Urinary bladder (tissue), 4 donors: ENCODE results near the gene AADACL4. TPM values are rescaled to one million over a fixed set of nuclear protein-coding genes. Genes with fewer than 3 reads are reported as not detected.
"Not testable (repeated sequence)": the region's sequence is repeated elsewhere in the genome, so short reads cannot be mapped to it uniquely, and the experiment has no call there.

Experiments used
- DNase-seq: peaks from one replicate; pipeline ENCODE4 v3.0.0-alpha.2; 2015; ENCODE audit errors: extremely low spot score
- H3K27ac ChIP-seq: one replicate; pipeline ENCODE4 v1.5.1; 2013; ENCODE audit warnings: low read depth, mild to moderate bottlenecking, moderate library complexity
- H3K36me3 ChIP-seq: one replicate; pipeline ENCODE4 v1.6.1; 2013; ENCODE audit warnings: mild to moderate bottlenecking, moderate library complexity; ENCODE audit not compliant: insufficient read depth
- H3K4me1 ChIP-seq: one replicate; pipeline ENCODE4 v1.6.1; 2013; ENCODE audit warnings: mild to moderate bottlenecking, moderate library complexity; ENCODE audit not compliant: insufficient read depth
- H3K4me3 ChIP-seq: one replicate; pipeline ENCODE4 v1.5.1; 2013; ENCODE audit warnings: low read depth, low read length
- WGBS: extraction: QIAGEN DNeasy Blood & Tissue Kit; methylation state at CpG from one replicate; pipeline ENCODE4 v1.1.7; 2013; 5-methylcytosine and 5-hydroxymethylcytosine counted together
- polyA plus RNA-seq: library from polyadenylated mRNA; stranded (reverse); fragments of 200-250 nt; gene quantifications from one replicate; pipeline ENCODE4 v1.2.3, GENCODE V29; 2013
- total RNA-seq: library from RNA; depleted of rRNA; stranded (reverse); fragments of >200 nt; gene quantifications from one replicate; pipeline ENCODE4 v1.2.3, GENCODE V29; 2014
- donor health status: healthy with polysubstance abuse.
- donor health status: healthy.

The AADACL4 gene
- total and polyA plus RNA-seq, 2 donors, result 0.37 TPM; not detected in 1

DNA sequence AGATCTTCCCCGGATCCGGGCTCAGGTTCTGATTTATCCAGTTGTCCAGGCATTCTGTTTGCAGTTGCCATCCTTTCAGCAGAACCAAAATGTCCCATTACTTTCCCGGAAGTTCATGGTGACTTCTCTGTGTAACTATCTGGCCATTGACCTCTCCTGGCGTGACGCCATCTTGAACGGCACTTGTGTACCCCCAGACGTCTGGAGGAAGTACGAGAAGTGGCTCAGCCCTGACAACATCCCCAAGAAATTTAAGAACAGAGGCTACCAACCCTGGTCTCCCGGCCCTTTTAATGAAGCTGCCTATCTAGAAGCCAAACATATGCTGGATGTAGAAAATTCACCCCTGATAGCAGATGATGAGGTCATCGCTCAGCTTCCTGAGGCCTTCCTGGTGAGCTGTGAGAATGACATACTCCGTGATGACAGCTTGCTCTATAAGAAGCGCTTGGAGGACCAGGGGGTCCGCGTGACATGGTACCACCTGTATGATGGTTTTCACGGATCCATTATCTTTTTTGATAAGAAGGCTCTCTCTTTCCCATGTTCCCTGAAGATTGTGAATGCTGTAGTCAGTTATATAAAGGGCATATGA, 22.4 kb downstream of the AADACL4 start:
- no peaks in the 10 kb centered on the region for H3K4me1 ChIP-seq
- no peak overlapping the region for H3K4me3 ChIP-seq
- WGBS, result 73% methylated on average over 15 of the region's 15 CpGs
- H3K36me3 ChIP-seq, result no peaks in the 10 kb centered on the region
- H3K27ac ChIP-seq, result no peak overlapping the region
- no peak for DNase-seq

GRCh38 chr1:12669529-12670068, 25.7 kb downstream of the AADACL4 start:
- DNase-seq, result no peak

DNA sequence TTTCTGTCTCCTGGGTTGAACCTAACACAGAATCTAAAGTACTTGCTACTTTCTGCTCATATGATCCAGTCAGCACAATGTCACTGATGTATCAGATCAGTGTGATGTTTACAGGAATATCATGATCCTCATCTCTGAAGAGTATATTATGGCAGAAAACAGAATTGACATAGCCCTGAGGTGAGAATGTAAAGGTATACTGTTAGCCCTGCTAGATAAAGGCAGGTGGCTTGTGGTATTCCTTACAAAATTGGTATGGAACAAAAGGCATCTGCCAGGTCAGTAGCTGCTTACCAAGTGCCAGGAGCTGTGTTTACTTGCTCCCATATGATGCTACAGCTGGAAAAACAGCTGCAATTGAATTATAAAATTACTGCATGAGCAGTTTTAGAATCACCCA, 30.5 kb downstream of the AADACL4 start:
- DNase-seq, result no peak
- no peak overlapping the region for H3K27ac ChIP-seq
- H3K4me1 ChIP-seq, result no peaks in the 10 kb centered on the region
- H3K4me3 ChIP-seq, result no peak overlapping the region
- no peaks in the 10 kb centered on the region for H3K36me3 ChIP-seq

More at GRCh38 chr1:12669529-12670068, 25.7 kb downstream of the AADACL4 start:
- H3K27ac ChIP-seq, result no peak overlapping the region
- no peak overlapping the region for H3K4me3 ChIP-seq
- 70% methylated on average over 3 of the region's 3 CpGs for WGBS
- no peaks in the 10 kb centered on the region for H3K4me1 ChIP-seq
- H3K36me3 ChIP-seq, result no peaks in the 10 kb centered on the region

DNA sequence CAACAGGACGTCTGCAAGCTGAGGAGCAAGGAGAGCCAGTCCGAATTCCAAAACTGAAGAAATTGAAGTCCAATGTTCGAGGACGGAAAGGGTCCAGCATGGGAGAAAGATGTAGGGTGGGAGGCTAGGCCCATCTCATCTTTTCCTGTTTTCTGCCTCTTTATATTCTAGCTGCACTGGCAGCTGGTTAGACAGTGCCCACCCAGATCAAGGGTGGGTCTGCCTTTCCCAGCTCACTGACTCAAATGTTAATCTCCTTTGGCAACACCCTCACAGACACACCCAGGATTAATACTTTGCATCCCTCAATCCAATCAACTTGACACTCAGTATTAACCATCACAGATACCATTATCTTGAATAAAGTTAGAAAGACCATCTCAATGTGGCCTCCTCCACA, 32.2 kb downstream of the AADACL4 start:
- WGBS, result 82% methylated on average over 4 of the region's 4 CpGs
- DNase-seq, H3K36me3 ChIP-seq, H3K27ac ChIP-seq, H3K4me3 ChIP-seq, H3K4me1 ChIP-seq: not testable (repeated sequence)

DNA sequence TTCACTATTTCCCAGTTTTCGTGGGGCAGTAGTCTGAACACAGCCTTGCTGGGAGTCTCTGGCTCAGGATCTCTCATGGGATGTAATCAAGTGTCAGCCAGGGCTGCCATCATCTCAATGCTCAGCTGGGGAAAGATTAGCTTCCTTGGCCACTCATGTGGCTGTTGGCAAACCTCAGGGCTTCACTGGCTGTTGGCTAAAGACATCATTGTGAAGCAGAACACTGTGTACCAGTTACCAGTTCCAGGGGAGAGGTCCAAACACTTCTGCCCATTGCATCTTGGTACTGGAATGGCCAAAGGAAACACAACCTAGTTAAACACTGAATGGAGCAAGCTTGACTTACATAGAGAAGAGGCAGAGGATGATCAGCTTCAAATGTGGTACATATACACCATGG, 33.7 kb downstream of the AADACL4 start:
- Histone ChIP-seq H3K4me1 (no peaks in the 10 kb centered on the region), H3K27ac (no peak overlapping the region), H3K4me3 (no peak overlapping the region), H3K36me3 (no peaks in the 10 kb centered on the region)
- 77% methylated on average over 1 of the region's 1 CpG for WGBS
- DNase-seq, result no peak

GRCh38 chr1:12678350-12678749, 34.5 kb downstream of the AADACL4 start:
- no peaks in the 10 kb centered on the region for H3K4me1 ChIP-seq
- no peaks in the 10 kb centered on the region for H3K36me3 ChIP-seq
- H3K27ac ChIP-seq, result no peak overlapping the region
- H3K4me3 ChIP-seq, result no peak overlapping the region
- no peak for DNase-seq
- 46% methylated on average over 2 of the region's 2 CpGs for WGBS

GRCh38 chr1:12678820-12679219, 34.9 kb downstream of the AADACL4 start:
- H3K36me3 ChIP-seq, result no peaks in the 10 kb centered on the region
- WGBS, result 93% methylated on average over 3 of the region's 3 CpGs
- no peak overlapping the region for H3K4me3 ChIP-seq
- no peak for DNase-seq
- H3K4me1 ChIP-seq, result no peaks in the 10 kb centered on the region
- no peak overlapping the region for H3K27ac ChIP-seq

- Histone ChIP-seq H3K36me3 (no peaks in the 10 kb centered on the region), H3K4me3 (no peak overlapping the region), H3K4me1 (no peaks in the 10 kb centered on the region), H3K27ac (no peak overlapping the region)
- DNase-seq, result no peak
- WGBS, result 59% methylated on average over 2 of the region's 2 CpGs
Measured at GRCh38 chr1:12690156-12690555, 46.3 kb downstream of the AADACL4 start.

DNA sequence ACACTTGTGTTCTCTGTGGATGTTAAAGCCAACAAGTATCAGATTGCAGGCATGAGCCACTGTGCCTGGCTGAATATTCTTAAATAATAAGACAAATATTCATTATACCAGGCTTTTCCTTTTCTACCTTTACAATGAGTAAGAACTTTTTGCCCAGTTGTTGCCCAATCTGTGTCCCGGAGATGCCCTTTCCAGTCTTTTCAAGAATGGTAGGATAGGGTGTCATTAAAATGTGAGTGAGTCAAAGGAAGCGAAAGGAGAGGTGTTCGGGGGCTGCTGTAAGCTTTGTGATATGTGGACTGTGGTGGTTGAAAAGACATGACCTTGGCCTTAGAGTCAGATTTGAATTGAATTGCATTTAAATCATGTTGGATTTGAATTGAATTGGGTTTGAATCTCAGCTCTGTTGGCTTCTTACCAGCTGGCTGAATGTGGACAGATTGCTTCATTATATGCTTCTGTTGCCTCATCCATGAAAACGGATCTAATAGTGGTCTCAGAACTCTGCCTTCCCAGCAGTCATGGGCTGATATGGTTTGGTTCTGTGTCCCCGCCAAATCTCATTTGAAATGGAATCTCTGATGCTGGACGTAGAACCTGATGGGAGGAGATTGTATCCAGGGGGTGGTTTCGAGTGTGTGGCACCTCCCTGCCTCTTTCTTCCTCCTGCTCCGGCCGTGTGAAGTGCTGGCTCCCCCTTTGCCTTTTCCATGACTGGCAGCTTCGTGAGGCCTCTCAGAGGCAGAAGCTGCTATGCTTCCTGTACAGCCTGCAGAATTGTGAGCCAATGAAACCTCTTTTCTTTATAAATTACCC, 49.3 kb downstream of the AADACL4 start:
- no peaks in the 10 kb centered on the region for H3K36me3 ChIP-seq
- no peak overlapping the region for H3K27ac ChIP-seq
- DNase-seq, result no peak
- 65% methylated on average over 10 of the region's 10 CpGs for WGBS
- no peak overlapping the region for H3K4me3 ChIP-seq
- no peaks in the 10 kb centered on the region for H3K4me1 ChIP-seq

DNA sequence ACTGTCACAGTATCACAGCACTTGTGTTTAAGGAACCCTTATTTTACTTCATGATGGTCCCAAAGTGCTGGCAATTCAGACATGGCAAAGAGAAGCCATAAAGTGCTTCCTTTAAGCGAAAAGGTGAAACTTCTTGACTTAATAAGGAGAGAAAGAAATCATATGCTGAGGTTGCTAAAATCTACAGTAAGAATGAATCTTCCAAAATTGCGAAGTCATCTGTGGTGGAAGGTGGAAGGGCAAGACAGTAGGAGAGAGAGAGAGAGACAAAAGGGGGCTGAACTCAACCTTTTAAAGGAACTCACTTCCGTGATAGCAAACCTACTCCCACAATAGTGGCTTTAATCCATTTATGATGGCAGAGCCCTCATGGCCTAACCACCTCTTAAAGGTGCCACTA, 52.8 kb downstream of the AADACL4 start:
- Histone ChIP-seq H3K36me3 (no peaks in the 10 kb centered on the region), H3K27ac (no peak overlapping the region), H3K4me3 (no peak overlapping the region), H3K4me1 (no peaks in the 10 kb centered on the region)
- 81% methylated on average over 3 of the region's 3 CpGs for WGBS
- DNase-seq, result no peak

DNA sequence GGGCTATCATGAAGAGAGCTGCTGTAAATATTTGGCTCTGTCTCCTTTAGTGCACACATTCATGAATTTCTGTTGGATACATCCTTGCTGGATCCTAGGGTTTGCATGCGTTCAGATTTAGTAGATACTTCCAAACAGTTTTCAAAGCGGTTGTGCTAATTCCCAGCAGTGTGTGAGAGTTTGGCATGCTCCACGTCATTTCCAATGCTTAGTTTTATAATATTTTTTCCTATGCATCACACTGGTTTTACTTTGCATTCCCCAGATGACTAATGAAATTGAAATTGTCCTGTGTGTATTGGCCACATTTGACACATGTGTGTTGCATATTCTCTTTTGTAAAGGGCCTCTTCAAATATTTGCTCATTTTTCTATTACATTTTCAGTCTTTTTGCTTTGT, 53.5 kb downstream of the AADACL4 start:
- H3K4me1 ChIP-seq, result no peaks in the 10 kb centered on the region
- no peak overlapping the region for H3K27ac ChIP-seq
- 78% methylated on average over 3 of the region's 3 CpGs for WGBS
- H3K4me3 ChIP-seq, result no peak overlapping the region
- H3K36me3 ChIP-seq, result no peaks in the 10 kb centered on the region
- DNase-seq, result no peak

DNA sequence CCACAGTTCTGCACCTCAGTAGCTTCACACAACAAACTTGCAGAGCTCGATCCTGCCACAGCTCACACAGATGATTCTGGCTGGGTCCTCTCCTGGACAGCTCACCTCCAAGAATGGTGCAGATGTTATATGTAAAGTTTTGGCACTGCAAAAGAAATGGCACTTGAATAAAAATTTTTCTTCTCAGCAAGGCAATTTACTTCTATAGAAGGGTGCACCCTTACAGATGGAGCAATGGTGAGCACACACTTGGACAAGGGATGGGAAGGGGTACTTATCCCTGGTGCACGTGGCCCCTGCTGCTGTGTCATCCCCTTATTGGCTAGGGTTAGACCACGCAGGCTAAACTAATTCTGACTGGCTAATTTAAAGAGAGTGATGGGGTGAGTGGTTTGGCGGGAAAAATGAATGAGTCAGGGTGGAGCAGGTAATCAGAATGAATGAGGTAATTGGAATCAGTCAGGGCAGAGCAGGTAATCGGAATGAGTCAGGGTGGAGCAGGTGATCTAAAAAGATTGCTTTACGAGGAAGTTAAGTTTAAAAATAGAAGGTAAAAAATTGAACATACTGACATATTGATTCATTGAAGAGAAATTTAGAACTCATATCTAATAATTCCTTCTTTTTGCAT, 60.1 kb downstream of the AADACL4 start:
- H3K4me3 ChIP-seq, result no peak overlapping the region
- no peak for DNase-seq
- WGBS, result 77% methylated on average over 6 of the region's 6 CpGs

GRCh38 chr1:12706061-12706460, 62.2 kb downstream of the AADACL4 start:
- DNase-seq, result no peak
- H3K4me3 ChIP-seq, result no peak overlapping the region
- no peaks in the 10 kb centered on the region for H3K4me1 ChIP-seq
- WGBS, result 77% methylated on average over 3 of the region's 3 CpGs
- H3K27ac ChIP-seq, result no peak overlapping the region
- H3K36me3 ChIP-seq, result no peaks in the 10 kb centered on the region

More for the DNA sequence above, 60.1 kb downstream of the AADACL4 start:
- Histone ChIP-seq H3K36me3 (no peaks in the 10 kb centered on the region), H3K4me1 (no peaks in the 10 kb centered on the region), H3K27ac (no peak overlapping the region)
